ENCODE measurements around the gene FAM186B.

The FAM186B gene

GRCh38 chr12:49539406-49540228 is 65.8 kb downstream of the FAM186B start:
- H3F3A ChIP-seq (ENCODE audit: insufficient read depth, low read length), result no peaks in the 10 kb centered on the region
- no peak overlapping the region for H3K4me3 ChIP-seq (ENCODE audit: low read depth, low read length, poor library complexity, severe bottlenecking)
- no peaks in the 10 kb centered on the region for H3K9me3 ChIP-seq (ENCODE audit: low read length)
- H3K4me1 ChIP-seq (ENCODE audit: insufficient read depth, low read length, severe bottlenecking), result peaks cover 18% of the 10 kb centered on the region
- H2AFZ ChIP-seq (ENCODE audit: low read length), result no peak overlapping the region
- H3K9me2 ChIP-seq (ENCODE audit: low read depth, low read length), result no peaks in the 10 kb centered on the region
- no peak overlapping the region for H3K27ac ChIP-seq (ENCODE audit: low read depth, low read length, poor library complexity, severe bottlenecking)
- no peaks in the 10 kb centered on the region for H4K20me1 ChIP-seq (ENCODE audit: insufficient read depth, low read length)
- no peaks in the 10 kb centered on the region for H3K36me3 ChIP-seq (ENCODE audit: insufficient read depth, low read length)
- no peak overlapping the region for H3K9ac ChIP-seq (ENCODE audit: low read length)
- TF ChIP-seq EZH2 (IDR thresholded peaks at IDR 0.05; ENCODE audit: borderline replicate concordance, low read length) (no peak), CTCF (IDR thresholded peaks at IDR 0.05; ENCODE audit: low read length) (no peak)
- H3K27me3 ChIP-seq (ENCODE audit: insufficient read depth, low read length), result peaks cover 8% of the 10 kb centered on the region
- H3K79me2 ChIP-seq (ENCODE audit: insufficient read depth, low read length), result no peaks in the 10 kb centered on the region
- no peak overlapping the region for H3K4me2 ChIP-seq (ENCODE audit: low read length)

DNA sequence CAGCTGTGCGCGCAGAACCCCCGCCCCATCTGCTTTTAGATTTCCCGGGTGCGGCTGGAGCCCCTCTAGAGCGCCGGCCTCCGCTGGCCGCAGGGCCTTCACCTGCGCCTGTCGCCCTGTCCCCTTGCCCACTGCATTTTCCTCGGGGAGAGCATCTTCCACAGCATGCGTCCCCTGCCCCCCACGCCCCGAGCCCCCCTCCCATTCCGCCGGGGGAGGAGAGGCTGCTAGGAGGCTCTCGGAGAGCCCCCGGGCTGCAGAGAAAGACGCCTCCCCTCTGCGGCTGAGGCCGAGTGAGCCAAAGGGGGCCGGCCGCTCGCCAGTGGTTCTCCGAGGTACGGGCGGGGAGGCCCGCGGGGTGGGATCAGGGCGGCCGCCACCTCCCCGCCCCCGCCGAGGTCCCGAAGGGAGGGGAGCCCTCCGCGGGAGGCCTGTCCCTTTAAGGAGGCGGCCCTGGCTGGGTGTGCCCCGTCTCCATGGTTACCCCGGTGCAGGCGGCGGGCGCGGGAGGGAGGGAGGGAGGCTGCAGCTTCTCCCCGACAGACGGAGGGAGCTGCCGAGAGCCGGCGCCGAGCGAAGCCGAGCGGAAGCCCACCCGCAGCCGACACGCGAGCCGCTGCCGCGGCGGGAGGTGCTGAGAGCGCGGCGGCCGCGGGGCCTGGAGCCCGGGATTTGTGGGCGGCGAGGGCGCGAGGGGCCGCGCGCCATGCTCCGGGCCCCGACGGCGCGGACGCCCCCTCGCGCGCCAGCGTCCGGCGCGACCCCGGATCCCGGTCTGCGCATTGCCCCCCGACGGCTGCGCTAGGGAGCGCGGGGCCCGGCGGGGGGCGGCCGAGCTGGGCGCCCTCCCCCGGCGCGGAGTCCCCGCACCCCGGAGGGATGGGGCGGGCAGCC is 66.7 kb downstream of the FAM186B start, which contains the start of gene KCNH3:
Gene KCNH3 (plus strand): TSS at position 521 of the 894 bp plus-strand sequence. CDS start 387 bp downstream, outside the sequence.
- peaks cover 8% of the 10 kb centered on the region for H3K27me3 ChIP-seq (ENCODE audit: insufficient read depth, low read length)
- H3K9me3 ChIP-seq (ENCODE audit: low read length), result no peaks in the 10 kb centered on the region
- peaks cover 18% of the 10 kb centered on the region for H3K4me1 ChIP-seq (ENCODE audit: insufficient read depth, low read length, severe bottlenecking)
- no peak within 1 kb of the TSS; the same call in 1 of the 2 replicates for H3K9ac ChIP-seq (ENCODE audit: low read length)
- H3K36me3 ChIP-seq (ENCODE audit: insufficient read depth, low read length), result no peaks in the 10 kb centered on the region
- peak within 1 kb of the TSS; percentile 81 for H3K4me2 ChIP-seq (ENCODE audit: low read length)
- peak within 1 kb of the TSS; percentile 49 for H3K4me3 ChIP-seq (ENCODE audit: low read depth, low read length, poor library complexity, severe bottlenecking)
- H4K20me1 ChIP-seq (ENCODE audit: insufficient read depth, low read length), result no peaks in the 10 kb centered on the region
- no peak within 1 kb of the TSS for H3K27ac ChIP-seq (ENCODE audit: low read depth, low read length, poor library complexity, severe bottlenecking)
- no peaks in the 10 kb centered on the region for H3K79me2 ChIP-seq (ENCODE audit: insufficient read depth, low read length)
- TF ChIP-seq EZH2 (IDR thresholded peaks at IDR 0.05; ENCODE audit: borderline replicate concordance, low read length) (no peak), CTCF (IDR thresholded peaks at IDR 0.05; ENCODE audit: low read length) (no peak)
- H3F3A ChIP-seq (ENCODE audit: insufficient read depth, low read length), result no peaks in the 10 kb centered on the region
- H3K9me2 ChIP-seq (ENCODE audit: low read depth, low read length), result no peaks in the 10 kb centered on the region
- H2AFZ ChIP-seq (ENCODE audit: low read length), result no peak within 1 kb of the TSS

DNA sequence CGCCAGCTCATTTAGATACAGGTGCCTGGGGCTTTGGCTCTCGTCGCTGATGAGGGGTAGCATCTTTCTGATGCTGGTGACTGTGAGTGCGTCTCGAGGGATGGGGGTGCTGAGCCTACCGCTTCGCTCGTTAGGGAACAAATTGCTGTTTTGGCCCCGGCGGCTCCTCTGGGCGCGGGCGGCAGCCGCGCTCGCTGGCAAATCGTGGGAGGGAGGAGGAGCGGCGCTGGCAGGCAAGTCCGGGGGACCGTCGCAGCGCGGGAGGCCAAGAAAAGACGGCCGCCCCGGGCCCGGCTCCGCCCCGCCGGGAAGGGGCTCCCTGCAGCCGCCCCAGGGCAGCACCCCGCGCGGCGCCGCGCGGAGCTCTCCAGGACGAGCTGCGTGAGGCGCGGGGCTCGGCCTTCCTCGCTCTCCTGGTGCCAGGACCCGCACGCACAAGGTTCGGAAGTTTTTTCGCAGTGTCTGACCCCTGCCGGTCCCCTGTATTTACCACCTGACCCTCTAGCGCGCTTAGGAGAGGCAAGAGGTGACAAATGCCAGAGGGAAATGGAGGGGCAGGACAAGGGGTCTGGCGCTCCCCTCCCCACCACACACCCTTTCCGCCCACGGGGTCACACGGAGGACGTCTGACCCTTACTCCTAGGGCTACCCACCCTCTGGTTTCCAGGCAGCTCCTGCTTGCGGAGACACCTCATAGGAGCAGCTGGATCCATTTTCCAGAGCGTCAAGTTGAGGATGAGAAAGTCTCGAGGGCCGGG is 67.5 kb downstream of the FAM186B start:
- Histone ChIP-seq H3K9me3 (ENCODE audit: low read length) (no peaks in the 10 kb centered on the region), H3K36me3 (ENCODE audit: insufficient read depth, low read length) (no peaks in the 10 kb centered on the region), H3K9me2 (ENCODE audit: low read depth, low read length) (no peaks in the 10 kb centered on the region), H3K79me2 (ENCODE audit: insufficient read depth, low read length) (no peaks in the 10 kb centered on the region), H4K20me1 (ENCODE audit: insufficient read depth, low read length) (no peaks in the 10 kb centered on the region), H3K27me3 (ENCODE audit: insufficient read depth, low read length) (peaks cover 8% of the 10 kb centered on the region), H3K4me1 (ENCODE audit: insufficient read depth, low read length, severe bottlenecking) (peaks cover 18% of the 10 kb centered on the region), H3K27ac (ENCODE audit: low read depth, low read length, poor library complexity, severe bottlenecking) (no peak overlapping the region), H2AFZ (ENCODE audit: low read length) (no peak overlapping the region), H3K4me3 (ENCODE audit: low read depth, low read length, poor library complexity, severe bottlenecking) (peak overlapping the region; percentile 49), H3F3A (ENCODE audit: insufficient read depth, low read length) (no peaks in the 10 kb centered on the region), H3K4me2 (ENCODE audit: low read length) (peak overlapping the region; percentile 81), H3K9ac (ENCODE audit: low read length) (no peak overlapping the region; the same call in 1 of the 2 replicates)
- TF ChIP-seq EZH2 (IDR thresholded peaks at IDR 0.05; ENCODE audit: borderline replicate concordance, low read length) (no peak), CTCF (IDR thresholded peaks at IDR 0.05; ENCODE audit: low read length) (no peak)
